ENCODE measurements around the gene NAA60.

The NAA60 gene

GRCh38 chr16:3478242-3478925, 34.9 kb downstream of the NAA60 start:
- Histone ChIP-seq H3K4me3 (ENCODE audit: low read depth, low read length) (no peak overlapping the region), H3K36me3 (replicated peaks) (peaks cover 24% of the 10 kb centered on the region), H3K27me3 (replicated peaks) (no peaks in the 10 kb centered on the region), H3K27ac (no peak overlapping the region)
- in situ Hi-C loops (cut with HindIII; ENCODE audit: low pct_ligation_motif_present, low sequenced_read_pairs), result no loop called here
- DNase-seq, result no peak
- TF ChIP-seq CTCF (IDR thresholded peaks at IDR 0.05; ENCODE audit: low read depth, low read length, missing control alignments), result no peak

DNA sequence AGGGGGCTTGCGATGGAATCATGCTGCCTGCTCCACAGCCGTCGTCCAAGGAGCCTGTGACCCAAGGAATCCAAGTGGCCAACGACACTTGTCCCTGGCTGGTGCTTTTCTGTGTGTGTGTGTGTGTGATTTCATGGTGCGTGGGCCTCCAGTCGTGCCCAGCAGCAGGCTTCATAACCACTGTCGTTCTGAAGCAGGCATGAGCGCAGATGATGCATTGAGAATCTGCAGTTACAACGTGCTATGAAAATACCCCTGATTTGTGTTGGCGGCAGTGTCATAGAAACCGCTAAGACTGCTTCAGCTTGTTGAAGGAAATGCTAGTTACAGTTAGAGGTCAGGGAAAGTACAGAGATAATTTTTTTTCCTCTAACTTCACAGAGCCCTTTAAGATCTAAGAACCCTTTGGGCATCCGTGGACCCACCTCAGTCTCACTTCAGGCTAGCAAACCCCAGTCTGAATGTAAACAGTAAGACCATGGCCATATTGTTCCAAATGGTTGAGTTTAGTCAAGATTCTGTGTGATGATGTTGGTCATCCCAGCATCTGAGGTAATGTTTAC, 36.3 kb downstream of the NAA60 start:
- DNase-seq, result no peak
- no peak for TF ChIP-seq CTCF (IDR thresholded peaks at IDR 0.05; ENCODE audit: low read depth, low read length, missing control alignments)
- no peak overlapping the region for H3K27ac ChIP-seq
- no peak overlapping the region for H3K4me3 ChIP-seq (ENCODE audit: low read depth, low read length)
- no peaks in the 10 kb centered on the region for H3K27me3 ChIP-seq (replicated peaks)
- in situ Hi-C loops (cut with HindIII; ENCODE audit: low pct_ligation_motif_present, low sequenced_read_pairs), result no loop called here
- H3K36me3 ChIP-seq (replicated peaks), result peaks cover 38% of the 10 kb centered on the region

DNA sequence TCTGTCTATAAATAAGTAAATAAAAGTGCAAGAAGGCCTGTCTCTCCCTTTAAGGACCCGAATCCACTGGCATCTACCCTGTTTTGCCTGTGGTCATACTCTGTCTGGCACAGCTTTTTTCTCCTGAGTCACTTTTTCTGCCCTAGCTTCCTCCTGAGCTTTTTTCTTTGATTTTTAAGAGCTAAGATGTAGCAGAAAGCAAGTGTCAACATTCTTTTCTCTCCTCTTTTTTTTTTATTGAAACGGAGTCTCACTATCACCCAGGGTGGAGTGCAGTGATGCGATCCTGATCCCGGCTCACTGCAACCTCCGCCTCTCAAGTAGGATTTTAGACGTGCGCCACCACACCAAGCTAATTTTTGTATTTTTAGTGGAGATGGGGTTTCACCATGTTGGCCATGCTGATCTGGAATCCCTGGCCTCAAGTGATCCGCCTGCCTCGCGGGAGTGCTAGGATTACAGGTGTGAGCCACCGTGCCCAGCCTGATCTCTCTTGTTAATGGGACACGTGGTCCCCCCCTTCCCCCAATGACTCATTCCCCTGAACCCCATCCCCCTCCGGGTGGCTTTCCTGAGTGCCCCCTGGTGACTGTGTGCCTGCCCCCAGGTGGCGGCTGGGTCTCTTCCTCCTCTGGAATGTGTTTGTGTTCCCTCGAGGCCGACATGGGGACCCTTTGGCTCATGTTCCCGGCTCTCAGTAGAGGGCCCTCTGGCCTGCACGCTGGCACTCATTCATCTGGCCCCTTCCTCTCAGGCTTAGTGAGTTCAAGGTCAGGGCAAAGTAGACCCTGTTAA, 37.6 kb downstream of the NAA60 start:
- peaks cover 50% of the 10 kb centered on the region for H3K36me3 ChIP-seq (replicated peaks)
- in situ Hi-C loops (cut with HindIII; ENCODE audit: low pct_ligation_motif_present, low sequenced_read_pairs), result no loop called here
- no peak overlapping the region for H3K4me3 ChIP-seq (ENCODE audit: low read depth, low read length)
- H3K27me3 ChIP-seq (replicated peaks), result no peaks in the 10 kb centered on the region
- TF ChIP-seq CTCF (IDR thresholded peaks at IDR 0.05; ENCODE audit: low read depth, low read length, missing control alignments), result no peak
- no peak for DNase-seq
- no peak overlapping the region for H3K27ac ChIP-seq

GRCh38 chr16:3481696-3482658, 38.5 kb downstream of the NAA60 start:
- no peaks in the 10 kb centered on the region for H3K27me3 ChIP-seq (replicated peaks)
- no peak for DNase-seq
- H3K27ac ChIP-seq, result no peak overlapping the region
- no peak for TF ChIP-seq CTCF (IDR thresholded peaks at IDR 0.05; ENCODE audit: low read depth, low read length, missing control alignments)
- in situ Hi-C loops (cut with HindIII; ENCODE audit: low pct_ligation_motif_present, low sequenced_read_pairs), result no loop called here
- peaks cover 50% of the 10 kb centered on the region for H3K36me3 ChIP-seq (replicated peaks)
- H3K4me3 ChIP-seq (ENCODE audit: low read depth, low read length), result no peak overlapping the region

DNA sequence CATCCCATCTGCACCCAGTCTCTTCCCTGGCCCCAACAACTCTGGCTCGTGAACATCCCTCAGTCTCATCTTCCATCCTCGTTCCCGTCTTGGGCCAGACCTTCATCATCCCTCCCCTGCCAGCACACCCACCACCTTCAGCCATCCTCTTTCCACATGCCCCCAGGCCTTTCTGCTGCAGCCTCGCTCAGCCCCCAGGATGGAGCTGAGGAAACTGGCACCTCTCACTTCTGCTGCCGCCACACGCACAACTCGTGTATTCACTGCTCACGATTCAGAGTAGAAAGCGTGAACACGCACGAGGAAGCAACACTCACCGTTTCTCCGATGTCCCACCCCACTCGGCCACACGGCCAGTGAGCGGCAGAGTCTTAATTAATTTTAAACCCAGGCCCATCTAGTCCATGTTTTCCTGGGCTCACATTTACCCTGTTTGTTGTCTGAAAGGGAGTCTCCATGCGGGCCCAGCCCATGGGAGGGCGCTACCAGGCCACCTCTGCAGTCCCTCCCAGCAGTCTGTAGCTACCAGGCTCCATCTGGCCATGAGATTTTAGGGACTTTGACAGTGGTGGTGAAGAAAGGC, 39.3 kb downstream of the NAA60 start:
- DNase-seq, result no peak
- H3K36me3 ChIP-seq (replicated peaks), result peaks cover 50% of the 10 kb centered on the region
- no peaks in the 10 kb centered on the region for H3K27me3 ChIP-seq (replicated peaks)
- H3K27ac ChIP-seq, result no peak overlapping the region
- no peak for TF ChIP-seq CTCF (IDR thresholded peaks at IDR 0.05; ENCODE audit: low read depth, low read length, missing control alignments)
- H3K4me3 ChIP-seq (ENCODE audit: low read depth, low read length), result no peak overlapping the region
- in situ Hi-C loops (cut with HindIII; ENCODE audit: low pct_ligation_motif_present, low sequenced_read_pairs), result no loop called here
